Parathyroid adenoma (tissue), 2 donors: ENCODE measurements around the gene ADGRV1.

Experiments
- H2AFZ ChIP-seq: fragments of 300-600 bp; sonication (generic); one replicate; pipeline ENCODE4 v1.7.0; 2017; ENCODE audit warnings: antibody characterized with exemption, mild to moderate bottlenecking
- H3K27ac ChIP-seq: fragments of 300-600 bp; sonication (generic); one replicate; pipeline ENCODE4 v1.7.0; 2017
- H3K27me3 ChIP-seq: fragments of 300-600 bp; sonication (generic); one replicate; pipeline ENCODE4 v1.7.0; 2017; ENCODE audit warnings: low read length; ENCODE audit not compliant: control insufficient read depth, insufficient read depth
- H3K36me3 ChIP-seq: fragments of 300-600 bp; sonication (generic); one replicate; pipeline ENCODE4 v1.7.0; 2017; ENCODE audit warnings: low read length; ENCODE audit not compliant: control insufficient read depth, insufficient read depth
- H3K4me1 ChIP-seq: fragments of 300-600 bp; sonication (generic); one replicate; pipeline ENCODE4 v1.7.0; 2017; ENCODE audit warnings: control low read depth
- H3K4me2 ChIP-seq: fragments of 300-600 bp; sonication (generic); one replicate; pipeline ENCODE4 v1.7.0; 2017; ENCODE audit warnings: low read length
- H3K4me3 ChIP-seq: fragments of 300-600 bp; sonication (generic); one replicate; pipeline ENCODE4 v1.7.0; 2017; ENCODE audit warnings: low read depth, low read length
- H3K79me2 ChIP-seq: fragments of 300-600 bp; sonication (generic); one replicate; pipeline ENCODE4 v1.7.0; 2017; ENCODE audit warnings: control low read depth
- H3K9ac ChIP-seq: fragments of 300-600 bp; sonication (generic); one replicate; pipeline ENCODE4 v1.7.0; 2017; ENCODE audit warnings: mild to moderate bottlenecking
- H3K9me3 ChIP-seq: fragments of 300-600 bp; sonication (generic); one replicate; pipeline ENCODE4 v1.7.0; 2017; ENCODE audit warnings: low read length; ENCODE audit not compliant: control insufficient read depth
- CTCF ChIP-seq: fragments of 300-600 bp; sonication (generic); IDR thresholded peaks from one replicate; pipeline ENCODE4 v1.7.0; 2017; ENCODE audit warnings: antibody characterized with exemption, mild to moderate bottlenecking
- donor health status: primary hyperparathyroidism.

ADGRV1 gene

GRCh38 chr5:91092859-91093783 lies 534.5 kb downstream of the ADGRV1 start:
- no peaks in the 10 kb centered on the region for H3K4me1 ChIP-seq
- no peak overlapping the region for H3K9ac ChIP-seq
- no peaks in the 10 kb centered on the region for H3K79me2 ChIP-seq
- H2AFZ ChIP-seq, result no peak overlapping the region
- no peaks in the 10 kb centered on the region for H3K36me3 ChIP-seq
- no peak overlapping the region for H3K4me3 ChIP-seq
- no peaks in the 10 kb centered on the region for H3K9me3 ChIP-seq
- H3K27me3 ChIP-seq, result no peaks in the 10 kb centered on the region
- no peak for TF ChIP-seq CTCF
- H3K27ac ChIP-seq, result no peak overlapping the region
- H3K4me2 ChIP-seq, result no peak overlapping the region

- H3K27ac ChIP-seq, result no peak overlapping the region
- H3K4me1 ChIP-seq, result no peaks in the 10 kb centered on the region
- H3K9me3 ChIP-seq, result no peaks in the 10 kb centered on the region
- H3K4me3 ChIP-seq, result no peak overlapping the region
- H2AFZ ChIP-seq, result no peak overlapping the region
- no peaks in the 10 kb centered on the region for H3K79me2 ChIP-seq
- H3K27me3 ChIP-seq, result no peaks in the 10 kb centered on the region
- no peak overlapping the region for H3K4me2 ChIP-seq
- no peak overlapping the region for H3K9ac ChIP-seq
- H3K36me3 ChIP-seq, result no peaks in the 10 kb centered on the region
- no peak for TF ChIP-seq CTCF
Measured at GRCh38 chr5:91095313-91095712, 536.7 kb downstream of the ADGRV1 start.

- no peaks in the 10 kb centered on the region for H3K4me1 ChIP-seq
- no peaks in the 10 kb centered on the region for H3K9me3 ChIP-seq
- H3K27ac ChIP-seq, result no peak overlapping the region
- TF ChIP-seq CTCF, result no peak
- H3K27me3 ChIP-seq, result no peaks in the 10 kb centered on the region
- no peaks in the 10 kb centered on the region for H3K79me2 ChIP-seq
- no peaks in the 10 kb centered on the region for H3K36me3 ChIP-seq
- no peak overlapping the region for H3K4me3 ChIP-seq
- no peak overlapping the region for H3K9ac ChIP-seq
- no peak overlapping the region for H2AFZ ChIP-seq
- no peak overlapping the region for H3K4me2 ChIP-seq
Measured at GRCh38 chr5:91095786-91096385, 537.3 kb downstream of the ADGRV1 start.

GRCh38 chr5:91098541-91098940 lies 539.9 kb downstream of the ADGRV1 start:
- H3K36me3 ChIP-seq, result no peaks in the 10 kb centered on the region
- H3K9ac ChIP-seq, result no peak overlapping the region
- H3K27me3 ChIP-seq, result no peaks in the 10 kb centered on the region
- no peak overlapping the region for H3K4me3 ChIP-seq
- TF ChIP-seq CTCF, result no peak
- H2AFZ ChIP-seq, result no peak overlapping the region
- no peaks in the 10 kb centered on the region for H3K4me1 ChIP-seq
- H3K4me2 ChIP-seq, result no peak overlapping the region
- no peaks in the 10 kb centered on the region for H3K79me2 ChIP-seq
- H3K27ac ChIP-seq, result no peak overlapping the region
- H3K9me3 ChIP-seq, result no peaks in the 10 kb centered on the region
